ENCODE data around the gene RFC1.

- no peak for TF ChIP-seq POLR2A (IDR thresholded peaks at IDR 0.05)
- no peak for TF ChIP-seq CTCF (IDR thresholded peaks at IDR 0.05)
Measured at GRCh38 chr4:39308611-39309010, 57.6 kb downstream of the RFC1 start.
